Measurements from ENCODE around the gene ALK. TPM values are rescaled to one million over a fixed set of nuclear protein-coding genes. Genes with fewer than 3 reads are reported as not detected.

ALK gene
- total RNA-seq, 1 donor from 2014 or later = 0.27 TPM

GRCh38 chr2:29504746-29505145 is 416.6 kb downstream of the ALK start:
- no peak for DNase-seq (ENCODE audit: low read depth)

GRCh38 chr2:29502460-29502911 is 418.9 kb downstream of the ALK start:
- DNase-seq (ENCODE audit: low read depth) = no peak

GRCh38 chr2:29497375-29497774 is 424.0 kb downstream of the ALK start:
- no peak for DNase-seq (ENCODE audit: low read depth)

- DNase-seq (ENCODE audit: low read depth) = no peak
These were observed 425.2 kb downstream of the ALK start for GRCh38 chr2:29496198-29496597.

DNA sequence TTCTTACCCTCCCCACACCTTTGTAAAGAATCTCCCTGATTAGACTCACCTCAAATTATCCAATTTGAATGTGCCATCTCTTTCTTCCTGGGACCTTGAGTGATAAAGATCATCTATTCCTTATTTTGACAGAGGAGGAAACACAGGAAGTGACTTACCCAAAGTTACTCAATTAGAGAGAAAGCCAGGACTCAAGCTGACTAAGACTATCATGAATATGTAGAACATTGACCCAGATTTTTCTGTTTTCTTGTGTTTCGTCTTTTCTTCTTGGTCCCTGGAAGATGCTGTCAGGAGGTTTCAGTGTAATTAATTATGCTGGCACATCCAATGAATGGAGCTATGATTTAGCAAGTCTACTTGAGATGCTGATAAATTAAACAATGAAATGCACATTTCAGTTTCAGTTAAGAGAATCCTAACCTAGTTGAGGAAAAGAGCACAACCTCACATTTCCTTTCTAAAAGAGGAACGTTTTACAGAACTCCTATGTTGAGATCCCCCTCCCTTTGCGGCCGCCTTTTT is 425.8 kb downstream of the ALK start:
- no peak for DNase-seq (ENCODE audit: low read depth)

DNA sequence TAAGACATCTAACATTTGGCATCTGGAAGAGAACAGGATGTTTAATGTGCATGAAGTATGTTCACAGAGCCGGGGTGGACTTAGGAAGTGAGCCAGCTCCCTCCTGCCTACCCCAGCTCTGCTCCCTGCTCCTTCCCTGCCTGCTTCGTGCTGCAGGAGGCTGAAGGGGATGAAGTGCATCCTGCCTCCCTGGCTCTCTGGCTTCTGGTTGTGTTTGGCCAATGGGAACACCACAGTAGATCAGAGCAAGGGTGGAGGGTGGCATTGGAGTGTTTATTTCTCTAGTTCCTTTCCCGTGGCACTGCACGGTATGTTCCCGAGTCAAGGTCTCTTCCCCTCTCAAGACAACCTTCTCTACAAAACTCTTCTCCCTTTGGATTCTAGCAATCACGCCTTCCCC is 426.3 kb downstream of the ALK start:
- no peak for DNase-seq (ENCODE audit: low read depth)

- no peak for DNase-seq (ENCODE audit: low read depth)
These were observed 428.7 kb downstream of the ALK start for GRCh38 chr2:29492701-29493100.

- no peak for DNase-seq (ENCODE audit: low read depth)
These were observed 431.3 kb downstream of the ALK start for GRCh38 chr2:29490045-29490444.

DNA sequence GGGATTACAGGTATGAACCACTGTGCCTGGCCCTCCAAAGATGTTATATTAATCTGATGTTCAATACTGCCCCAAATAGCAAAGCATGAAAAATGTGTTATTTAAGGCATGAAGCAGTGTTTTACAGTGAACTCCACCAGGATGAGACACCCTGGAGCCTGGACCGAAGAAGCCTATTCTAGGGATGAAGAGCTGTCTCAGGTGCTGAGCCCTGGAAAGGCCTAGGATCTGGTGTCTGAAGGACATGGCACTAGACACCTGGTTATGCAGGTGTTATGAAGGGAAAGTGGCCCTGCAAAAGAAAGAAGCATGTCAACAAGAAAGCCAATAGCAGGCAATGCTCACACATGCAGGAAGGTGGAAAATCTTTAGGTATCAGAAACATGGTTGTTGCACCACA is 431.8 kb downstream of the ALK start:
- DNase-seq (ENCODE audit: low read depth) = no peak

DNA sequence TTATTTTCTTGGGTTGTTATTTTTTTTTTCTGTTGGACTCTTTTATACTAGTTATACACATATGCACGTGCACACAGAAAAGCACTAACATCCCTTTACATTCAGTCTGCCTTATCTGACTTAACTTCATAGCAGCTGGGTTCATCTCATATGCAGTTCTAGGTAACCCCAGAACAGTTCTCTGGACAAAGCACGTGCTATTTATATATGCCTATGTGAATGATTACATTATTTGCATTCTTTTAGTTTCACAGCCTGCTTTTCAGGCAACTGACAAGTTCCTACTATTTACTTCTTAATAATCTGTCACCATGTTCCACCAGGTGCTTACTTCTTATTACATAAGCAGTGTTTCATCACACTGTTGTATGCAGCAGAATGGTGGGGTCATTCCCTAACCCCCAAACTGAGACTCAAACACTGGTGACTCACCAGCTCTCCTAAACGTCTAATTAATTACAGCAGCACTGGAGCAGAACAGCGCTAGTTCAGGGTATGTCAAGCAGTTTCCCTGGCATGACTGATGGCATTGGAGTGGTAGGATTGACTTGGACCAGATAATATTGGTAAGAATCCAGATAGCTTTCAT is 433.3 kb downstream of the ALK start:
- DNase-seq (ENCODE audit: low read depth) = no peak

GRCh38 chr2:29485631-29486030 is 435.8 kb downstream of the ALK start:
- DNase-seq (ENCODE audit: low read depth) = peak; percentile 46

GRCh38 chr2:29485117-29485516 is 436.3 kb downstream of the ALK start:
- DNase-seq (ENCODE audit: low read depth) = no peak

DNA sequence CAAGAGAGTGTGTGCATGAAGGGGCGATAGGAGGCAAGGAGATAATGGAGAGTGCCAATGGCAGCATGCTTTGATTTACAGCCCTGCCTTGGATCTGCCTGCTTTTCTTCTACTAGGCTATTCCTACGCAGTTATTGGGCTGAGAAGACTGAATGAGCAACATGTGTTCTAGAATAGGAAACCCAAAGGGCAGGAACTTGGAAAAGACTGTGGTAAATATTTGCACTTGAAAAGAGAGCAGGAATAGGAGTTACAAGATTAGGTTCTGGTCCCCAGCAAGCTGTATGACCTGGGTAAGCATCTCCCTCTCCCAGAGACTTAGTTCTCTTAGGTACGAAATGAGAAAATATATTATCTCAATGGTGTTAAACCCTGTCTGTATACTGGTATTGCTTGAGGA is 438.5 kb downstream of the ALK start:
- DNase-seq (ENCODE audit: low read depth) = no peak

GRCh38 chr2:29482348-29482747 is 439.0 kb downstream of the ALK start:
- DNase-seq (ENCODE audit: low read depth) = no peak

DNA sequence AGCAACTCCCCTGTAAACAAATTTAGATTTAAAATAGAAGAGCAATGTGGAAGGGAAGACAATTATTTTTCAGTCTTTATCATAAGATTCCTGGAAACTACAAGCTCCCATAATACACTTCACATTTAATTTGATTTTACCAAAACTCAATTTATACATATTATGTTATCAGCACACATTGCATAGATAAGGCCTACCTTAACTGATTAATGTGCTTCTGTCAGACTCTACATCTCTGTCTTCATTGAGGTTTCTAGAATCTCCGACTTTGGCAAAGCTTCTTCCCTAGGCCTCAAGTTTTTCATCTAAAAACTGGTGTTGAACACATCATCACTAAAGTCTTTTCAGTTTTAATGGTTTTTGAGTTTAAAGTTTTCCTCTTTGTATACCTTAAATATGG is 440.1 kb downstream of the ALK start:
- no peak for DNase-seq (ENCODE audit: low read depth)

GRCh38 chr2:29480426-29480825 is 441.0 kb downstream of the ALK start:
- peak; percentile 84 for DNase-seq (ENCODE audit: low read depth)

GRCh38 chr2:29479401-29479800 is 442.0 kb downstream of the ALK start:
- DNase-seq (ENCODE audit: low read depth) = no peak

- DNase-seq (ENCODE audit: low read depth) = peak; percentile 73
These were observed 442.7 kb downstream of the ALK start for GRCh38 chr2:29478641-29479040.

- DNase-seq (ENCODE audit: low read depth) = no peak
These were observed 444.2 kb downstream of the ALK start for GRCh38 chr2:29477186-29477585.

DNA sequence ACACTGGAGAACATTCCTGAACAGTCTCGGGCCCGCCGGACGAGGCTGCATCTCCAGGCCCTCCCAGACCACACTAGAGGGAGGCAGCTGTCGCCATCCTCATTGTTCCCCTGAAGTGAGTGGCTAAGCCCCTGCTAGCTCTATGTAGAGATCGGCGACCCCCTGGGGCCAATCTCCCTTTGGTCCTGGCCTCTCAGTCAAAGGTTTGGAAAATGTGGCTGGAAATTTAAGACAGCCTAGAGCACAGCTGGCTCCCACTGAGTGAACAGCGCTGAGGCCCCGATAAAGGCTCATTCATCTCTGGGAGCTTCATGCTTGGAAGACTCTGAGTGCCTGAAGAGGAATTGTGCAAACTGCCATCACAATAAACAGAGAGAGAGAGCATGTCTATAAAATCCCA is 445.9 kb downstream of the ALK start:
- DNase-seq (ENCODE audit: low read depth) = no peak

- DNase-seq (ENCODE audit: low read depth) = no peak
These were observed 451.4 kb downstream of the ALK start for GRCh38 chr2:29469961-29470360.

GRCh38 chr2:29469516-29469915 is 451.9 kb downstream of the ALK start:
- no peak for DNase-seq (ENCODE audit: low read depth)

- DNase-seq (ENCODE audit: low read depth) = peak; percentile 60
These were observed 458.0 kb downstream of the ALK start for GRCh38 chr2:29463181-29463900.

Measured in myocyte (in vitro differentiated cells).